Skeletal muscle cell (primary cell): Measurements from ENCODE around the gene ATP13A3.
"Not testable (repeated sequence)": the region's sequence is repeated elsewhere in the genome, so short reads cannot be mapped to it uniquely, and the experiment has no call there.

Experiments used
- DNase-seq: peaks from one replicate; pipeline ENCODE4 v3.0.0-alpha.2; 2010; ENCODE audit warnings: low read depth
- H3K4me3 ChIP-seq: 2 replicates; pipeline ENCODE4 v1.5.1; 2011; ENCODE audit warnings: low read depth, mild to moderate bottlenecking, control low read depth, low read length, moderate library complexity

ATP13A3 gene

GRCh38 chr3:194503081-194503531 lies 16.3 kb upstream of the ATP13A3 start:
- no peak overlapping the region for H3K4me3 ChIP-seq
- DNase-seq = peak; percentile 58

DNA sequence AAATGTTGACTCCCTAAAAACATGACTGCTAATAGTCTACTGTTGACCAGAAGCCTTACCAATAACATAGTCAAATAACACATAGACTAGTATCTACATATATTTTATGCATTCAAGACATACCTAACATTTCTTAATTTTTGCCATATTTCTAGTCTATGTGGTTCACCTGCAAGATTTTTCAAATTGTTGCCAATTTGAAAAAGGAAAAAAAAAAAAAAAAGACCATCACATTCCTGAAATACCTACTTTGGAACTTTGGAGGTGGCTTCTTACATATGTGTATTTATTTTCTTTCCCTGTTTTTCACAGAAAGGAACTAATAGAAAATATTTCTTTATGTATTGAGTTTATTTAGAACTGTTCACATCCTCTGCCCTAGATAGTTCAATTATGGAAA lies 13.4 kb upstream of the ATP13A3 start:
- DNase-seq = no peak
- no peak overlapping the region for H3K4me3 ChIP-seq

GRCh38 chr3:194499516-194499915 lies 12.7 kb upstream of the ATP13A3 start:
- H3K4me3 ChIP-seq, DNase-seq: not testable (repeated sequence)

GRCh38 chr3:194497799-194498575 lies 11.2 kb upstream of the ATP13A3 start:
- no peak overlapping the region for H3K4me3 ChIP-seq
- no peak for DNase-seq

- DNase-seq = no peak
- no peak overlapping the region for H3K4me3 ChIP-seq
Measured at GRCh38 chr3:194496217-194496919, 9.6 kb upstream of the ATP13A3 start.

DNA sequence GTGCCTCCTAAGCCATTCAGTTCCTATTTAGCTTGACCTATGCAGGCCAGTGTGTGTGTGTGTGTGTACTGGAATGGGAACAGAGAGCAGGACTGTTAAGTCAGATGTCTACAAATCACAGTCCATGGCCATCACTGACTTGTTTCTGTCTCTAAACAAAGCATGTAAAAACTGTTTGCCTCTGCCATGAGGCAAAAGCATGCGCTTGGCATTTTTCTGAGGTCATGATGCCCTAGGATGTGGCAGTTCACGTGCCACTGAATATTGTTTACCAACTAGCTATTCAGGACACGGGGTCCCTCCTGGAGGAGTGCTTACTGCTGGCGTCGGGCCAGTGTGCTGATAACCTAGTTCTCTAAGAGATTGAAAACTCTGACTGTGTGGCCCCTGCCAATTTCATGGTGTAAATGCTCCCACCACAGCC lies 8.2 kb upstream of the ATP13A3 start:
- no peak overlapping the region for H3K4me3 ChIP-seq
- no peak for DNase-seq

GRCh38 chr3:194493995-194494927 lies 7.5 kb upstream of the ATP13A3 start:
- peak; percentile 82 for DNase-seq
- H3K4me3 ChIP-seq = not testable (repeated sequence)

GRCh38 chr3:194492001-194492400 lies 5.2 kb upstream of the ATP13A3 start:
- DNase-seq = no peak

DNA sequence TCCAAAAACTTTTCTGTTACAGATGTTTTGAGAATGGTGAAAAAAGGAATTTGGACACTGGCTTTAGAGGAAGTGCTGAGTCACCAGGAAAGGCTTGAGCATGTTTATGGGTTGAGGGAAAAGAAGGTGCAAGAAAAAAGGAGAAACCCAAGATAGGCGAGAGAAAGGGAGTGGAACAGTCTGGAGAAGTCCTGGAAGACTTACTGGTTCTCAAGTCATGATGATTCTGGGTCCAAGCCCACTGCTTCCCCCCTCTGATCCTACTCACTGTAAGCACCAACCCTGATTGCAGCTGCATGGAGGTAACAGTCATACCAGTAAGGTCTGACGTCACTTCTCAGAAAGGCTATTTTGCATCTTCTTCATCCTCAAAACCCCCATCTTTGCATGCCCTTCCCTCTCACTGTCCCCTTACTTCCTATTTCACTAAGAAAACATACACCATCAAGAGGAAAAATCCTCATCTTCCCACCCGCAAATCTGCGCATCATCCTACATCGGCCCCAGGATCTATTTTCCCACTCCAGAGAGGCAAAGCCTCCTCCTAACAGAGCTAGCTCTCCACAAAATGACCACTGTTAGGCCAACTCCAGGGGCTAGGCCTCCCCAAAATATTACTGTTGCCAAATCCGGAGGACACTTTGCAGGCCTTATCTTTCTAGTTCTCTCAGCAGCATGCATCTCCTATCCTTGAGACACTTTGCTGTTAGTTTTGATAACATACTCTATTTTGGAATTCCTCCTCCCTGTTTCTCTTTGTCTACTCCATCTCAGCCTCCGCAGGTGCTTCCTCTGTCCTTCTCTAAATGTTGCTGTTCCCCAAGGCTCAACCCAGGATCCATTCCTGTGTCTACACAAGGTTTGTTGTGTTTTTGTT lies 3.2 kb upstream of the ATP13A3 start:
- H3K4me3 ChIP-seq = no peak overlapping the region
- no peak for DNase-seq

More at GRCh38 chr3:194492001-194492400, 5.2 kb upstream of the ATP13A3 start:
- H3K4me3 ChIP-seq = no peak overlapping the region

- H3K4me3 ChIP-seq = no peak overlapping the region
Measured at GRCh38 chr3:194488055-194488742, 1.4 kb upstream of the ATP13A3 start.

DNA sequence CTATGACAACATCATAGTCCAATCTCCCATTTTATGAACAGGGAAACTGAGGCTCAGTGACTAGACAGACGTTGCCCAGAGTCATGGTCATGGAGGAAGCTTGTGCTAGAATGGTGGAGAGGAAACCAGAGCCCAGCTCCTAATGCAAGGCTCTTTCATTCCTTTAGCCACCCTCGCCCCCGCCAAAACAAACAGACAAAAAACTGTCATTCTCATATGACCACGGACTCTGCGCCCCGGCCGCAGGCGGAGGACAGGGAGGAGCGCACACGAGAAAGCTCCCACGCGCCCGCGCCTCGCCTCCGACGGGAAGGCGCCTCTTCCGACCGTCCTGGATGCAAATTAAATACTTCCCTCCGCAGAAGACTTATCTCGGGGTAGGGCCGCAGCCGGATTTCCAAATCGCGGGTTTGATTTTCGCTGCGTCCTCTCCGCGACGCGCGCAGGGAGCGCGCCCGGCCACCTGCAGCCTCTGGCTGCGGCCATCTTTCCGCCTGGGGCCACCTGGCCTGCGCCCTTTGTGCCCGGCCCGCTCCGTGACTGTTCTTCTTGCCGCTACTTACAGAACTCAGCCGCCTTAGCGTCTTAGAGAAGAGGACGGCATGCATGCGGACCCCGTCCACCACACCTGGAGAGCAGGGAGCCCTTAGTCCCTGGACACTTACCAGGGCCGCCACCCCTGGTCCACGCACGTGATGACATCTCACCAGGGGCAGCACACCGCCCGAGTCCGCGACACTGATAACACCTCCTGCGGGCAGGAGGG lies 670 bp upstream of the ATP13A3 start:
- DNase-seq = no peak
- H3K4me3 ChIP-seq = peak overlapping the region; percentile 76

More at GRCh38 chr3:194488055-194488742, 1.4 kb upstream of the ATP13A3 start:
- DNase-seq = no peak

GRCh38 chr3:194485881-194486539 lies 792 bp downstream of the ATP13A3 start:
- DNase-seq = no peak
- peak overlapping the region; percentile 76 for H3K4me3 ChIP-seq

GRCh38 chr3:194485468-194485880 lies 1.3 kb downstream of the ATP13A3 start:
- peak overlapping the region; percentile 76 for H3K4me3 ChIP-seq
- DNase-seq = no peak

GRCh38 chr3:194484614-194485013 lies 2.2 kb downstream of the ATP13A3 start:
- H3K4me3 ChIP-seq = no peak overlapping the region
- no peak for DNase-seq

- H3K4me3 ChIP-seq = no peak overlapping the region
- no peak for DNase-seq
Measured at GRCh38 chr3:194483850-194484249, 3.0 kb downstream of the ATP13A3 start.

DNA sequence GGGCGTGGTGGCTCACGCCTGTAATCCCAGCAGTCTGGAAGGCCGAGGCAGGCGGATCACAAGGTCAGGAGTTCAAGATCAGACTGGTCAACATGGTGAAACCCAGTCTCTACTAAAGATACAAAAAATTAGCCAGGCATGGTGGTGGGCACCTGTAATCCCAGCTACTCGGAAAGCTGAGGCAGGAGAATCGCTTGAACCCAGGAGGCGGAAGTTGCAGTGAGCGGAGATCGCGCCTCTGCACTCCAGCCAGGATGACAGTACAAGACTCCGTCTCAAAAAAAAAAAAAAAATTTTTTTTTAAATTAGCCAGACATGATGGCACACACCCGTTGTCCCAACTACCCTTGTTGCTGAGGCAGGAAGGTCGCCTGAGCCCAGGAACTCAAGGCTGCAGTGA lies 4.0 kb downstream of the ATP13A3 start:
- DNase-seq, H3K4me3 ChIP-seq: not testable (repeated sequence)

DNA sequence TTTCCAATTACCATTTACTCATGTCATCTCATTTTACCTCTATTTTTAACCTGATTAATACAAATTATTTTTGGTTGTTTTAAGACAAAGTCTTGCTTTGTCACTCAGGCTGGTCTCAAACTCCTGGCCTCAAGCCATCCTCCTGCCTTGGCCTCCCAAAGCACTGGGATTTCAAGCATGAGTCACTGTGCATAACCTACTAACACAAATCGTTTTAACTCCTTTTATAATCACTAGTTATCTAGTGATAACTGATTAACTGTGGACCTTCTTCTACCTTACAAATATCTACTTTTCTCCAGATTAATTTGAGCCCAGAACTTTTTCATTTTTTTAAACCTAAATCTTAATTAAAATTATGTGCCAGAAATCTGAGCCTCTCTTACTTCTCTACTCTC lies 4.6 kb downstream of the ATP13A3 start:
- no peak overlapping the region for H3K4me3 ChIP-seq
- DNase-seq = no peak
